MM.1S (cell line): ENCODE measurements around the gene ZNF236.

Experiments used
- DNase-seq: peaks from one replicate; pipeline ENCODE4 v3.0.0-alpha.2; 2015
- H2AFZ ChIP-seq: fragments of 300-600 bp; sonication (generic); 2 replicates; pipeline ENCODE4 v1.6.0; 2016; ENCODE audit warnings: antibody characterized with exemption, low read length
- H3F3A ChIP-seq: fragments of 300-600 bp; sonication (generic); 2 replicates; pipeline ENCODE4 v1.6.1; 2016; ENCODE audit warnings: mild to moderate bottlenecking, antibody characterized with exemption, low read length, moderate library complexity, mixed read lengths; ENCODE audit not compliant: insufficient read depth
- H3K27ac ChIP-seq: fragments of 300-600 bp; sonication (generic); 2 replicates; pipeline ENCODE4 v1.5.1; 2016; ENCODE audit warnings: mild to moderate bottlenecking, low read length
- H3K27me3 ChIP-seq: fragments of 300-600 bp; sonication (generic); replicated peaks from 2 replicates; pipeline ENCODE4 v1.6.0; 2016; ENCODE audit warnings: low read length; ENCODE audit not compliant: insufficient read depth
- H3K36me3 ChIP-seq: fragments of 300-600 bp; sonication (generic); replicated peaks from 2 replicates; pipeline ENCODE4 v1.6.1; 2016; ENCODE audit warnings: mild to moderate bottlenecking, low read length, mixed read lengths; ENCODE audit not compliant: insufficient read depth
- H3K4me1 ChIP-seq: fragments of 300-600 bp; sonication (generic); 2 replicates; pipeline ENCODE4 v1.6.1; 2016; ENCODE audit warnings: low read length, mixed read lengths
- H3K4me2 ChIP-seq: fragments of 300-600 bp; sonication (generic); 2 replicates; pipeline ENCODE4 v1.6.0; 2016; ENCODE audit warnings: low read depth, low read length
- H3K4me3 ChIP-seq: fragments of 300-600 bp; sonication (generic); 2 replicates; pipeline ENCODE4 v1.5.1; 2016; ENCODE audit warnings: low read length, mixed read lengths
- H3K79me2 ChIP-seq: fragments of 300-600 bp; sonication (generic); 2 replicates; pipeline ENCODE4 v1.6.1; 2016; ENCODE audit warnings: mixed run types, low read length, mixed read lengths
- H3K9ac ChIP-seq: fragments of 300-600 bp; sonication (generic); 2 replicates; pipeline ENCODE4 v1.6.1; 2016; ENCODE audit warnings: low read length, mixed read lengths
- H3K9me2 ChIP-seq: fragments of 300-600 bp; sonication (generic); replicated peaks from 2 replicates; pipeline ENCODE4 v1.6.1; 2016; ENCODE audit warnings: mild to moderate bottlenecking, low read length, mixed read lengths; ENCODE audit not compliant: insufficient read depth
- H3K9me3 ChIP-seq: fragments of 300-600 bp; sonication (generic); replicated peaks from 2 replicates; pipeline ENCODE4 v1.6.1; 2016; ENCODE audit warnings: mild to moderate bottlenecking, low read length, mixed read lengths; ENCODE audit not compliant: insufficient read depth
- H4K20me1 ChIP-seq: fragments of 300-600 bp; sonication (generic); 2 replicates; pipeline ENCODE4 v1.6.1; 2016; ENCODE audit warnings: mild to moderate bottlenecking, low read length, moderate library complexity, mixed read lengths; ENCODE audit not compliant: insufficient read depth
- CTCF ChIP-seq: fragments of 300-600 bp; sonication (generic); IDR thresholded peaks from 2 replicates; pipeline ENCODE4 v1.5.1; 2016; ENCODE audit warnings: antibody characterized with exemption, low read length, mixed read lengths
- EZH2 ChIP-seq: fragments of 300-600 bp; sonication (generic); optimal IDR thresholded peaks from 2 replicates; pipeline ENCODE3; 2017; ENCODE audit warnings: low read depth, mild to moderate bottlenecking, antibody characterized with exemption, low read length, mixed read lengths
- EZH2phosphoT487 ChIP-seq: fragments of 300-600 bp; sonication (generic); IDR thresholded peaks from 2 replicates; pipeline ENCODE4 v1.6.1; 2018; ENCODE audit warnings: antibody characterized with exemption, low read length

Gene ZNF236

GRCh38 chr18:76957384-76958355 is 135.3 kb downstream of the ZNF236 start:
- Histone ChIP-seq H3K9me2 (no peaks in the 10 kb centered on the region), H3K4me1 (0 out of 2 replicates have a peak, but pooled peaks cover under 1% of the 10 kb centered on the region), H4K20me1 (no peaks in the 10 kb centered on the region), H3K9me3 (no peaks in the 10 kb centered on the region), H3K79me2 (no peaks in the 10 kb centered on the region), H2AFZ (peak overlapping the region; percentile 7; the same call in 1 of the 2 replicates), H3K4me2 (peak overlapping the region; percentile 56), H3K36me3 (no peaks in the 10 kb centered on the region), H3F3A (no peaks in the 10 kb centered on the region; the same call in 1 of the 2 replicates), H3K27me3 (no peaks in the 10 kb centered on the region), H3K27ac (no peak overlapping the region; the same call in 1 of the 2 replicates), H3K4me3 (peak overlapping the region; percentile 35; the same call in 1 of the 2 replicates), H3K9ac (peak overlapping the region; percentile 27; the same call in 1 of the 2 replicates)
- TF ChIP-seq CTCF: no peak
- TF ChIP-seq EZH2: no peak
- no peak for TF ChIP-seq EZH2phosphoT487
- DNase-seq: no peak

- TF ChIP-seq EZH2 (no peak), CTCF (no peak), EZH2phosphoT487 (no peak)
- no peaks in the 10 kb centered on the region for H3K27me3 ChIP-seq
These were observed 136.5 kb downstream of the ZNF236 start for GRCh38 chr18:76958692-76959341.

GRCh38 chr18:76959605-76960004 is 137.2 kb downstream of the ZNF236 start:
- Histone ChIP-seq H3K27me3 (no peaks in the 10 kb centered on the region), H2AFZ (no peak overlapping the region), H3K9me3 (no peaks in the 10 kb centered on the region), H3K9me2 (no peaks in the 10 kb centered on the region), H3K4me3 (no peak overlapping the region), H4K20me1 (no peaks in the 10 kb centered on the region), H3K4me1 (peaks cover 10% of the 10 kb centered on the region; the same call in 1 of the 2 replicates), H3K27ac (no peak overlapping the region), H3K79me2 (no peaks in the 10 kb centered on the region), H3K9ac (no peak overlapping the region), H3K4me2 (no peak overlapping the region), H3K36me3 (no peaks in the 10 kb centered on the region), H3F3A (peaks cover 13% of the 10 kb centered on the region; the same call in 1 of the 2 replicates)
- TF ChIP-seq CTCF (no peak), EZH2phosphoT487 (no peak), EZH2 (no peak)
- no peak for DNase-seq

More at GRCh38 chr18:76958692-76959341, 136.5 kb downstream of the ZNF236 start:
- no peaks in the 10 kb centered on the region for H4K20me1 ChIP-seq
- H2AFZ ChIP-seq: no peak overlapping the region
- no peaks in the 10 kb centered on the region for H3K79me2 ChIP-seq
- H3K9me3 ChIP-seq: no peaks in the 10 kb centered on the region
- H3K27ac ChIP-seq: no peak overlapping the region
- H3K36me3 ChIP-seq: no peaks in the 10 kb centered on the region
- H3K4me2 ChIP-seq: no peak overlapping the region
- no peaks in the 10 kb centered on the region for H3K9me2 ChIP-seq
- H3K9ac ChIP-seq: no peak overlapping the region
- peaks cover 10% of the 10 kb centered on the region; the same call in 1 of the 2 replicates for H3K4me1 ChIP-seq
- peaks cover 6% of the 10 kb centered on the region; the same call in 1 of the 2 replicates for H3F3A ChIP-seq
- no peak for DNase-seq
- H3K4me3 ChIP-seq: no peak overlapping the region
